ENCODE results near the gene AP1M2. TPM values are rescaled to one million over a fixed set of nuclear protein-coding genes. Genes with fewer than 3 reads are reported as not detected.
A peak's percentile ranks its signal among the peaks of the same experiment; 100 is the strongest.

Gene AP1M2
- polyA plus RNA-seq, 1 donor (not counting 4 experiments of a cell fraction or from before 2014, with no cell fraction given) = 83.1 TPM

GRCh38 chr19:10565028-10565566 lies 22.0 kb downstream of the AP1M2 start:
- Histone ChIP-seq H3K9ac (ENCODE audit: control insufficient read depth, extremely low read depth, insufficient read depth, low read length) (peak overlapping the region; percentile 83), H3K36me3 (ENCODE audit: control insufficient read depth in 2 of 2, extremely low read depth in 1 of 2, insufficient read depth in 2 of 2, low read length in 2 of 2) (peaks cover 9 to 15% of the 10 kb centered on the region in 2 experiments), H3K79me2 (ENCODE audit: control insufficient read depth, insufficient read depth, low read length) (peaks cover 18% of the 10 kb centered on the region), H3K4me2 (ENCODE audit: control insufficient read depth, extremely low read depth, insufficient read depth, low read depth, low read length) (peak overlapping the region; percentile 84), H3K4me3 (ENCODE audit: control insufficient read depth in 2 of 3, extremely low read depth in 1 of 3, insufficient read depth in 2 of 3, low read depth in 1 of 3, low read length in 3 of 3) (peak overlapping the region; percentile 81 to 98 (median 88)), H4K20me1 (ENCODE audit: control insufficient read depth, extremely low read depth, insufficient read depth, low read length) (no peaks in the 10 kb centered on the region), H3K9me3 (ENCODE audit: control insufficient read depth, low read depth, low read length) (no peaks in the 10 kb centered on the region), H3K9me1 (ENCODE audit: control insufficient read depth, extremely low read depth, insufficient read depth, low read length) (no peaks in the 10 kb centered on the region), H3K27ac (ENCODE audit: control insufficient read depth, insufficient read depth, low read length) (peak overlapping the region; percentile 64), H3K27me3 (ENCODE audit: control insufficient read depth, extremely low read depth, insufficient read depth, low read length) (no peaks in the 10 kb centered on the region), H3K4me1 (ENCODE audit: control insufficient read depth, extremely low read depth, insufficient read depth, low read length) (peaks cover 31% of the 10 kb centered on the region), H2AFZ (ENCODE audit: control insufficient read depth, low read length) (peak overlapping the region; percentile 78)
- dilution Hi-C loops (cut with MboI; ENCODE audit: extremely low pct_ligation_motif_present, low sequenced_read_pairs) = no loop called here
- TF ChIP-seq, protein P1, sequence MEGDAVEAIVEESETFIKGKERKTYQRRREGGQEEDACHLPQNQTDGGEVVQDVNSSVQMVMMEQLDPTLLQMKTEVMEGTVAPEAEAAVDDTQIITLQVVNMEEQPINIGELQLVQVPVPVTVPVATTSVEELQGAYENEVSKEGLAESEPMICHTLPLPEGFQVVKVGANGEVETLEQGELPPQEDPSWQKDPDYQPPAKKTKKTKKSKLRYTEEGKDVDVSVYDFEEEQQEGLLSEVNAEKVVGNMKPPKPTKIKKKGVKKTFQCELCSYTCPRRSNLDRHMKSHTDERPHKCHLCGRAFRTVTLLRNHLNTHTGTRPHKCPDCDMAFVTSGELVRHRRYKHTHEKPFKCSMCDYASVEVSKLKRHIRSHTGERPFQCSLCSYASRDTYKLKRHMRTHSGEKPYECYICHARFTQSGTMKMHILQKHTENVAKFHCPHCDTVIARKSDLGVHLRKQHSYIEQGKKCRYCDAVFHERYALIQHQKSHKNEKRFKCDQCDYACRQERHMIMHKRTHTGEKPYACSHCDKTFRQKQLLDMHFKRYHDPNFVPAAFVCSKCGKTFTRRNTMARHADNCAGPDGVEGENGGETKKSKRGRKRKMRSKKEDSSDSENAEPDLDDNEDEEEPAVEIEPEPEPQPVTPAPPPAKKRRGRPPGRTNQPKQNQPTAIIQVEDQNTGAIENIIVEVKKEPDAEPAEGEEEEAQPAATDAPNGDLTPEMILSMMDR (optimal IDR thresholded peaks at IDR 0.05 in 1 of 3, IDR thresholded peaks at IDR 0.05 in 1 of 3, conservative IDR thresholded peaks at IDR 0.05 in 1 of 3; ENCODE audit: extremely low read depth in 1 of 3, insufficient read depth in 2 of 3, low read length in 3 of 3) = peak; percentile 25 to 53 (median 38)
- TF ChIP-seq EZH2 (IDR thresholded peaks at IDR 0.05; ENCODE audit: low read length) = no peak
- no peak for FAIRE-seq
- no peak for DNase-seq (ENCODE audit: low read depth, low spot score)

- dilution Hi-C loops (cut with MboI; ENCODE audit: extremely low pct_ligation_motif_present, low sequenced_read_pairs) = no loop called here
- no peak for TF ChIP-seq EZH2 (IDR thresholded peaks at IDR 0.05; ENCODE audit: low read length)
- TF ChIP-seq, protein P1 (optimal IDR thresholded peaks at IDR 0.05 in 1 of 3, IDR thresholded peaks at IDR 0.05 in 1 of 3, conservative IDR thresholded peaks at IDR 0.05 in 1 of 3; ENCODE audit: extremely low read depth in 1 of 3, insufficient read depth in 2 of 3, low read length in 3 of 3) = no peak
- Histone ChIP-seq H3K9me1 (ENCODE audit: control insufficient read depth, extremely low read depth, insufficient read depth, low read length) (no peaks in the 10 kb centered on the region), H3K27me3 (ENCODE audit: control insufficient read depth, extremely low read depth, insufficient read depth, low read length) (no peaks in the 10 kb centered on the region), H3K27ac (ENCODE audit: control insufficient read depth, insufficient read depth, low read length) (no peak overlapping the region), H3K4me1 (ENCODE audit: control insufficient read depth, extremely low read depth, insufficient read depth, low read length) (peaks cover 17% of the 10 kb centered on the region), H3K4me2 (ENCODE audit: control insufficient read depth, extremely low read depth, insufficient read depth, low read depth, low read length) (no peak overlapping the region), H4K20me1 (ENCODE audit: control insufficient read depth, extremely low read depth, insufficient read depth, low read length) (no peaks in the 10 kb centered on the region), H2AFZ (ENCODE audit: control insufficient read depth, low read length) (no peak overlapping the region), H3K9me3 (ENCODE audit: control insufficient read depth, low read depth, low read length) (no peaks in the 10 kb centered on the region), H3K4me3 (ENCODE audit: control insufficient read depth in 2 of 3, extremely low read depth in 1 of 3, insufficient read depth in 2 of 3, low read depth in 1 of 3, low read length in 3 of 3) (no peak overlapping the region), H3K36me3 (ENCODE audit: control insufficient read depth in 2 of 2, extremely low read depth in 1 of 2, insufficient read depth in 2 of 2, low read length in 2 of 2) (peaks cover 21 to 32% of the 10 kb centered on the region in 2 experiments), H3K9ac (ENCODE audit: control insufficient read depth, extremely low read depth, insufficient read depth, low read length) (no peak overlapping the region), H3K79me2 (ENCODE audit: control insufficient read depth, insufficient read depth, low read length) (peaks cover 18% of the 10 kb centered on the region)
- no peak for FAIRE-seq
- no peak for DNase-seq (ENCODE audit: low read depth, low spot score)
These were observed 24.5 kb downstream of the AP1M2 start for GRCh38 chr19:10562609-10563008.

All from keratinocyte (primary cell).